ENCODE results near the gene PPP6R1. TPM values are rescaled to one million over a fixed set of nuclear protein-coding genes. Genes with fewer than 3 reads are reported as not detected.

PPP6R1 gene
- total RNA-seq, 4 donors from 2014 or later, result 14.6 to 47.9 (median 39.6) TPM

DNA sequence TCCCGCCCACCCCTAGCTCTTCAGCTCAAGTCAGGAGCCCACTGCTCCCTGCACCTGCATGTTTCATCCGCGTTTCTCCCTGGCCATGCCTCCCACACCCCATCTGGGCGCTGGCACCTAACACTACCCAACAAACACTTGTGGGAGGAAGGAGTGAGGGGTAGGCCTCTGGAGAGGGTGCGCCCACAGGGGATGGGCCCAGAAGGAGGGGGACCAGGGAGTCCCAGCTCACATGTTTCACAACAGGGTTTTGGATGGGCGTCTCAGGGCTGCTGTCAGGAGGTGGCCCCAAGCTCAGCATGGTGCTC lies 18.1 kb downstream of the PPP6R1 start:
- ATAC-seq (no peak), DNase-seq (no peak)
- intact Hi-C loops (cut with DNase I; ENCODE audit: low total_unique reads) (no loop called here), in situ Hi-C loops (cut with MboI; ENCODE audit: low sequenced_read_pairs in 4 of 4) (no loop called here)
- Histone ChIP-seq H3K36me3 (peaks cover 3 to 98% of the 10 kb centered on the region in 2 donors), H3K4me3 (no peak overlapping the region), H3K27me3 (no peaks in the 10 kb centered on the region), H3K27ac (no peak overlapping the region), H3K9me3 (no peaks in the 10 kb centered on the region), H3K4me1 (no peaks in the 10 kb centered on the region)
- no peak for TF ChIP-seq POLR2A (IDR thresholded peaks at IDR 0.05)

- in situ Hi-C loops (cut with MboI; ENCODE audit: low sequenced_read_pairs in 4 of 4) (no loop called here), intact Hi-C loops (cut with DNase I; ENCODE audit: low total_unique reads) (no loop called here)
- Histone ChIP-seq H3K27ac (no peak overlapping the region), H3K27me3 (no peaks in the 10 kb centered on the region), H3K36me3 (peaks cover 3 to 94% of the 10 kb centered on the region in 2 donors), H3K4me3 (no peak overlapping the region), H3K4me1 (no peaks in the 10 kb centered on the region), H3K9me3 (no peaks in the 10 kb centered on the region)
- TF ChIP-seq POLR2A (IDR thresholded peaks at IDR 0.05) (no peak), CTCF (IDR thresholded peaks at IDR 0.05 in 4 of 5, conservative IDR thresholded peaks at IDR 0.05 in 1 of 5) (no peak)
- ATAC-seq, result no peak
- no peak for DNase-seq
Measured at GRCh38 chr19:55239004-55239403, 19.8 kb downstream of the PPP6R1 start.

- H3K36me3 ChIP-seq, result peaks cover 3 to 95% of the 10 kb centered on the region in 2 donors
- in situ Hi-C loops (cut with MboI; ENCODE audit: low sequenced_read_pairs in 4 of 4) (no loop called here), intact Hi-C loops (cut with DNase I; ENCODE audit: low total_unique reads) (no loop called here)
- TF ChIP-seq POLR2A (IDR thresholded peaks at IDR 0.05) (no peak), CTCF (IDR thresholded peaks at IDR 0.05 in 4 of 5, conservative IDR thresholded peaks at IDR 0.05 in 1 of 5) (no peak)
- no peak overlapping the region for H3K4me3 ChIP-seq
- H3K4me1 ChIP-seq, result no peaks in the 10 kb centered on the region
- no peak for ATAC-seq
- H3K27me3 ChIP-seq, result no peaks in the 10 kb centered on the region
- no peaks in the 10 kb centered on the region for H3K9me3 ChIP-seq
- no peak overlapping the region for H3K27ac ChIP-seq
- no peak for DNase-seq
Measured at GRCh38 chr19:55238030-55238429, 20.8 kb downstream of the PPP6R1 start.

GRCh38 chr19:55232986-55233385 lies 25.8 kb downstream of the PPP6R1 start:
- no peaks in the 10 kb centered on the region for H3K4me1 ChIP-seq
- no peaks in the 10 kb centered on the region for H3K9me3 ChIP-seq
- no peak for TF ChIP-seq CTCF (IDR thresholded peaks at IDR 0.05 in 4 of 5, conservative IDR thresholded peaks at IDR 0.05 in 1 of 5)
- no peak for TF ChIP-seq POLR2A (IDR thresholded peaks at IDR 0.05)
- no peak for DNase-seq
- no peaks in the 10 kb centered on the region for H3K27me3 ChIP-seq
- H3K36me3 ChIP-seq, result peaks cover 0 to 91% of the 10 kb centered on the region in 2 donors
- ATAC-seq, result no peak
- no peak overlapping the region for H3K27ac ChIP-seq
- no peak overlapping the region for H3K4me3 ChIP-seq
- intact Hi-C loops (cut with DNase I; ENCODE audit: low total_unique reads), result no loop called here
- in situ Hi-C loops (cut with MboI; ENCODE audit: low sequenced_read_pairs in 4 of 4), result no loop called here

DNA sequence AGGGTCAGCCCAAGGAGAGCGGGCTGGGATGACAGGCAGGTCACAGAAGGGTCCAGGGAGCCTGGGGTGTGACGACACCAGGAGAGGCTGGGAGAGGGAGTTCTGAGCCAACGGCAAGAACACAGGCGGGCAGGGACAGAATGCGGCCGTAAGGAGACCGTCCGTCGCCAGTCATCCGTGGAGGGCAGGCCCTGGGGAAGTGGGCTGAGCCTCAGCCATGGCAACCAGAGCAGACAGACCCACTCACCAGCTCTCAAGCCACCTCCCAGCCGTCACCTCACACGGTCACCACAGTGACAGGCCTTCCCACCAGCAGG lies 26.6 kb downstream of the PPP6R1 start:
- no peak for DNase-seq
- intact Hi-C loops (cut with DNase I; ENCODE audit: low total_unique reads) (no loop called here), in situ Hi-C loops (cut with MboI; ENCODE audit: low sequenced_read_pairs in 4 of 4) (no loop called here)
- H3K4me1 ChIP-seq, result no peaks in the 10 kb centered on the region
- no peak overlapping the region for H3K27ac ChIP-seq
- H3K27me3 ChIP-seq, result no peaks in the 10 kb centered on the region
- ATAC-seq, result no peak
- H3K4me3 ChIP-seq, result no peak overlapping the region
- no peaks in the 10 kb centered on the region for H3K9me3 ChIP-seq
- TF ChIP-seq POLR2A (IDR thresholded peaks at IDR 0.05) (no peak), CTCF (IDR thresholded peaks at IDR 0.05 in 4 of 5, conservative IDR thresholded peaks at IDR 0.05 in 1 of 5) (no peak)
- peaks cover 0 to 88% of the 10 kb centered on the region in 2 donors for H3K36me3 ChIP-seq

Measured in gastrocnemius medialis (tissue), 4 donors.